WTC11 (cell line): ENCODE results near the gene FBXL14.

Experiments used
- CREM ChIP-seq: sonication (generic); formaldehyde crosslinking; IDR thresholded peaks from 2 replicates; pipeline ENCODE4 v1.8.1; 2022; ENCODE audit warnings: mild to moderate bottlenecking, missing genetic modification reagents, moderate library complexity
- ESRRA ChIP-seq: sonication (generic); formaldehyde crosslinking; IDR thresholded peaks from 2 replicates; pipeline ENCODE4 v1.8.1; 2022; ENCODE audit warnings: mild to moderate bottlenecking, missing genetic modification reagents, borderline replicate concordance
- FOXK1 ChIP-seq: sonication (generic); formaldehyde crosslinking; IDR thresholded peaks from 2 replicates; pipeline ENCODE4 v1.8.0; 2022; ENCODE audit warnings: mild to moderate bottlenecking, moderate library complexity, missing genetic modification reagents
- FOXP1 ChIP-seq: sonication (generic); formaldehyde crosslinking; IDR thresholded peaks from 2 replicates; pipeline ENCODE4 v1.8.0; 2022; ENCODE audit warnings: missing genetic modification reagents, mild to moderate bottlenecking, moderate library complexity, borderline replicate concordance
- SMAD3 ChIP-seq: sonication (generic); formaldehyde crosslinking; IDR thresholded peaks from 2 replicates; pipeline ENCODE4 v1.8.0; 2022; ENCODE audit warnings: missing genetic modification reagents, mild to moderate bottlenecking, borderline replicate concordance
- TF ChIP-seq, protein P1 (sequence below): fragments of 200-600 bp; IDR thresholded peaks from 2 replicates; pipeline ENCODE4 v1.8.0; 2022; ENCODE audit warnings: antibody characterized with exemption
- TF ChIP-seq, protein P2 (sequence below): sonication (generic); formaldehyde crosslinking; IDR thresholded peaks from 2 replicates; pipeline ENCODE4 v1.8.1; 2023; ENCODE audit warnings: mild to moderate bottlenecking, missing genetic modification reagents, moderate library complexity

DNA sequence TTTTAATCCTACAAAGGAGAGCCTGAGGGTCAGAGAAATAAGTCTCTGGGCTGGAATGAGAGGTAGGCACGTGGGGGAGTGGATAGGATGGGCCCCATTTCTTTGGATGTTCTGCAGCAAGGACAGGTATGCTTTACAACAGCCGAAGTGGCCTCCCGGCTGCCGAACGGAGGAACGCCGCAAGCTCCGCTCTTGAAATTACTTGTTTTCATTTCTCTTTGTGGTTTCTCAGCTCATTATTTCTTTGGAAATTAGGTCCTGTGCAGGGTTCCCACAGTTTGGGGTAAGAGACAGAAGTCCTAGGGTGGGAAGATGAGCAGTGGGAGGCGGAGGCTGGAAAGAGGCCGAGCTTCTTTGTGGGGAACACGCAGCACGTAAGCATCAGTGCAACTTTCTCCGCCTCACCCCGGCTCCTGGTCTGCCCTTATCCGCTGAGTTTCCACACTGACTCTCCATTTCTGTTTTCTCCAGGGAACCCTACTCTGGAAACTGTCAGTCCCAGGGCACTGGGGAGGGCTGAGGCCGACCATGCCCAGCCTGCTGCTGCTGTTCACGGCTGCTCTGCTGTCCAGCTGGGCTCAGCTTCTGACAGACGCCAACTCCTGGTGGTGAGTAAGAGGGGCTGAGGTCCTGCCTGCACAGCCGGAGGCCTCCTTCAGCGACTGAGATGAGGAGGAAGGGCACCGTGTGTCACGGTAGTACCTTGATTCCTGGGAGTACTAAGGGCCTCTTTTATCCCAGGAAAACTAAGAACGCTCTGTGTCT lies 36.6 kb upstream of the FBXL14 start:
- TF ChIP-seq, protein P1, sequence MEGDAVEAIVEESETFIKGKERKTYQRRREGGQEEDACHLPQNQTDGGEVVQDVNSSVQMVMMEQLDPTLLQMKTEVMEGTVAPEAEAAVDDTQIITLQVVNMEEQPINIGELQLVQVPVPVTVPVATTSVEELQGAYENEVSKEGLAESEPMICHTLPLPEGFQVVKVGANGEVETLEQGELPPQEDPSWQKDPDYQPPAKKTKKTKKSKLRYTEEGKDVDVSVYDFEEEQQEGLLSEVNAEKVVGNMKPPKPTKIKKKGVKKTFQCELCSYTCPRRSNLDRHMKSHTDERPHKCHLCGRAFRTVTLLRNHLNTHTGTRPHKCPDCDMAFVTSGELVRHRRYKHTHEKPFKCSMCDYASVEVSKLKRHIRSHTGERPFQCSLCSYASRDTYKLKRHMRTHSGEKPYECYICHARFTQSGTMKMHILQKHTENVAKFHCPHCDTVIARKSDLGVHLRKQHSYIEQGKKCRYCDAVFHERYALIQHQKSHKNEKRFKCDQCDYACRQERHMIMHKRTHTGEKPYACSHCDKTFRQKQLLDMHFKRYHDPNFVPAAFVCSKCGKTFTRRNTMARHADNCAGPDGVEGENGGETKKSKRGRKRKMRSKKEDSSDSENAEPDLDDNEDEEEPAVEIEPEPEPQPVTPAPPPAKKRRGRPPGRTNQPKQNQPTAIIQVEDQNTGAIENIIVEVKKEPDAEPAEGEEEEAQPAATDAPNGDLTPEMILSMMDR: no peak
- TF ChIP-seq ESRRA: no peak
- TF ChIP-seq, protein P2, sequence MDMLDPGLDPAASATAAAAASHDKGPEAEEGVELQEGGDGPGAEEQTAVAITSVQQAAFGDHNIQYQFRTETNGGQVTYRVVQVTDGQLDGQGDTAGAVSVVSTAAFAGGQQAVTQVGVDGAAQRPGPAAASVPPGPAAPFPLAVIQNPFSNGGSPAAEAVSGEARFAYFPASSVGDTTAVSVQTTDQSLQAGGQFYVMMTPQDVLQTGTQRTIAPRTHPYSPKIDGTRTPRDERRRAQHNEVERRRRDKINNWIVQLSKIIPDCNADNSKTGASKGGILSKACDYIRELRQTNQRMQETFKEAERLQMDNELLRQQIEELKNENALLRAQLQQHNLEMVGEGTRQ (CRISPR knock-in tag): no peak
- no peak for TF ChIP-seq SMAD3 (CRISPR knock-in tag)
- no peak for TF ChIP-seq CREM
- no peak for TF ChIP-seq FOXK1 (CRISPR knock-in tag)
- no peak for TF ChIP-seq FOXP1
